WTC11 (cell line): ENCODE results near the gene CORO2B. TPM values are rescaled to one million over a fixed set of nuclear protein-coding genes. Genes with fewer than 3 reads are reported as not detected.
A peak's percentile ranks its signal among the peaks of the same experiment; 100 is the strongest.

Experiments
- ATF1 ChIP-seq: sonication (generic); formaldehyde crosslinking; IDR thresholded peaks from 2 replicates; pipeline ENCODE4 v1.8.1; 2023; ENCODE audit warnings: mild to moderate bottlenecking, moderate library complexity, missing genetic modification reagents
- ATF2 ChIP-seq: sonication (generic); formaldehyde crosslinking; IDR thresholded peaks from 2 replicates; pipeline ENCODE4 v1.8.1; 2022; ENCODE audit warnings: low read depth, missing genetic modification reagents, borderline replicate concordance
- CBFB ChIP-seq: sonication (generic); formaldehyde crosslinking; IDR thresholded peaks from 2 replicates; pipeline ENCODE4 v1.8.1; 2022; ENCODE audit warnings: mild to moderate bottlenecking, low read depth, missing genetic modification reagents
- CREB1 ChIP-seq: sonication (generic); formaldehyde crosslinking; IDR thresholded peaks from 2 replicates; pipeline ENCODE4 v1.8.0; 2023; ENCODE audit warnings: mild to moderate bottlenecking, missing genetic modification reagents
- CREM ChIP-seq: sonication (generic); formaldehyde crosslinking; IDR thresholded peaks from 2 replicates; pipeline ENCODE4 v1.8.1; 2022; ENCODE audit warnings: mild to moderate bottlenecking, missing genetic modification reagents, moderate library complexity
- E2F1 ChIP-seq: sonication (generic); formaldehyde crosslinking; IDR thresholded peaks from 2 replicates; pipeline ENCODE4 v1.8.0; 2022; ENCODE audit warnings: mild to moderate bottlenecking, missing genetic modification reagents
- E2F4 ChIP-seq: sonication (generic); formaldehyde crosslinking; IDR thresholded peaks from 2 replicates; pipeline ENCODE4 v1.8.1; 2022; ENCODE audit warnings: low read depth, mild to moderate bottlenecking, moderate library complexity, missing genetic modification reagents, borderline replicate concordance
- ELF4 ChIP-seq: sonication (generic); formaldehyde crosslinking; IDR thresholded peaks from 2 replicates; pipeline ENCODE4 v1.8.1; 2022; ENCODE audit warnings: low read depth, mild to moderate bottlenecking, moderate library complexity, missing genetic modification reagents
- FOXJ3 ChIP-seq: sonication (generic); formaldehyde crosslinking; IDR thresholded peaks from 2 replicates; pipeline ENCODE4 v1.9.0; 2021; ENCODE audit warnings: missing genetic modification reagents, mild to moderate bottlenecking, borderline replicate concordance
- FOXP1 ChIP-seq: sonication (generic); formaldehyde crosslinking; IDR thresholded peaks from 2 replicates; pipeline ENCODE4 v1.8.0; 2022; ENCODE audit warnings: missing genetic modification reagents, mild to moderate bottlenecking, moderate library complexity, borderline replicate concordance
- GRHL2 ChIP-seq: fragments of 250-450 bp; sonication (Bioruptor Pico); IDR thresholded peaks from 2 replicates; pipeline ENCODE4 v1.8.0; 2022; ENCODE audit warnings: mild to moderate bottlenecking, moderate library complexity; ENCODE audit not compliant: insufficient replicate concordance, severe bottlenecking
- GTF2I ChIP-seq: fragments of 250-450 bp; sonication (Bioruptor Pico); conservative IDR thresholded peaks from 2 replicates; pipeline ENCODE4 v1.4.0; 2021; ENCODE audit warnings: mild to moderate bottlenecking
- HMGA2 ChIP-seq: fragments of 250-450 bp; sonication (Bioruptor Pico); IDR thresholded peaks from 2 replicates; pipeline ENCODE4 v1.4.0; 2021; ENCODE audit warnings: mild to moderate bottlenecking, moderate library complexity
- IRF1 ChIP-seq: sonication (generic); formaldehyde crosslinking; IDR thresholded peaks from 2 replicates; pipeline ENCODE4 v1.8.0; 2023; ENCODE audit warnings: missing genetic modification reagents
- MLX ChIP-seq: sonication (generic); formaldehyde crosslinking; IDR thresholded peaks from 2 replicates; pipeline ENCODE4 v1.8.1; 2023; ENCODE audit warnings: mild to moderate bottlenecking, missing genetic modification reagents, moderate library complexity
- MXD4 ChIP-seq: fragments of 250-450 bp; sonication (Bioruptor Pico); IDR thresholded peaks from 2 replicates; pipeline ENCODE4 v1.8.0; 2021; ENCODE audit warnings: mild to moderate bottlenecking, moderate library complexity, borderline replicate concordance
- MYBL2 ChIP-seq: sonication (generic); formaldehyde crosslinking; IDR thresholded peaks from 2 replicates; pipeline ENCODE4 v1.8.1; 2023; ENCODE audit warnings: mild to moderate bottlenecking, moderate library complexity, missing genetic modification reagents
- NFATC4 ChIP-seq: fragments of 250-450 bp; sonication (Bioruptor Pico); IDR thresholded peaks from 2 replicates; pipeline ENCODE4 v1.9.0; 2021; ENCODE audit warnings: mild to moderate bottlenecking
- NFE2L1 ChIP-seq: sonication (generic); formaldehyde crosslinking; IDR thresholded peaks from 2 replicates; pipeline ENCODE4 v1.8.1; 2023; ENCODE audit warnings: missing genetic modification reagents
- NR2C2 ChIP-seq: sonication (generic); formaldehyde crosslinking; IDR thresholded peaks from 2 replicates; pipeline ENCODE4 v1.8.0; 2022; ENCODE audit warnings: mild to moderate bottlenecking, missing genetic modification reagents
- NR3C1 ChIP-seq: sonication (generic); formaldehyde crosslinking; conservative IDR thresholded peaks from 2 replicates; pipeline ENCODE4 v1.8.1; 2023; ENCODE audit warnings: low read depth, mild to moderate bottlenecking, missing genetic modification reagents
- SOX15 ChIP-seq: fragments of 250-450 bp; sonication (Bioruptor Pico); IDR thresholded peaks from 2 replicates; pipeline ENCODE4 v1.9.0; 2021; ENCODE audit warnings: mild to moderate bottlenecking
- TEAD4 ChIP-seq: sonication (generic); formaldehyde crosslinking; IDR thresholded peaks from 2 replicates; pipeline ENCODE4 v1.8.0; 2022; ENCODE audit warnings: mild to moderate bottlenecking, missing genetic modification reagents
- ZBTB21 ChIP-seq: sonication (generic); formaldehyde crosslinking; IDR thresholded peaks from 2 replicates; pipeline ENCODE4 v1.8.1; 2023; ENCODE audit warnings: mild to moderate bottlenecking, missing genetic modification reagents, borderline replicate concordance
- ZNF121 ChIP-seq: sonication (generic); formaldehyde crosslinking; IDR thresholded peaks from 2 replicates; pipeline ENCODE4 v1.8.0; 2023; ENCODE audit warnings: missing genetic modification reagents
- ZNF138 ChIP-seq: sonication (generic); formaldehyde crosslinking; conservative IDR thresholded peaks from 2 replicates; pipeline ENCODE4 v1.8.1; 2022; ENCODE audit warnings: mild to moderate bottlenecking, moderate library complexity, missing genetic modification reagents
- ZNF219 ChIP-seq: sonication (generic); formaldehyde crosslinking; IDR thresholded peaks from 2 replicates; pipeline ENCODE4 v1.8.0; 2023; ENCODE audit warnings: missing genetic modification reagents, mild to moderate bottlenecking, borderline replicate concordance
- ZNF512 ChIP-seq: sonication (generic); formaldehyde crosslinking; IDR thresholded peaks from 2 replicates; pipeline ENCODE4 v1.8.1; 2022; ENCODE audit warnings: missing genetic modification reagents, borderline replicate concordance
- ZNF671 ChIP-seq: fragments of 250-450 bp; sonication (Bioruptor Pico); IDR thresholded peaks from 2 replicates; pipeline ENCODE4 v1.8.0; 2021; ENCODE audit warnings: mild to moderate bottlenecking
- total RNA-seq: library from RNA; stranded (reverse); gene quantifications from 3 replicates; pipeline ENCODE4 v1.2.3, GENCODE V29; 2021
- TF ChIP-seq, protein P1 (sequence below): sonication (generic); formaldehyde crosslinking; IDR thresholded peaks from 2 replicates; pipeline ENCODE4 v1.8.0; 2022; ENCODE audit warnings: mild to moderate bottlenecking, missing genetic modification reagents

Gene CORO2B
- total RNA-seq, 1 experiment from 2014 or later = 4.9 TPM

GRCh38 chr15:68559345-68560310 lies 19.2 kb upstream of the CORO2B start (continued):
- TF ChIP-seq ZNF138 (CRISPR knock-in tag) = 0 out of 2 replicates have a peak, but pooled peaks have one; percentile 40
- TF ChIP-seq CBFB (CRISPR knock-in tag) = no peak
- peak; percentile 90 for TF ChIP-seq FOXP1 (CRISPR knock-in tag)
- 0 out of 2 replicates have a peak, but pooled peaks have one; percentile 48 for TF ChIP-seq CREM (CRISPR knock-in tag)
- no peak for TF ChIP-seq E2F4 (CRISPR knock-in tag)
- TF ChIP-seq ZNF671 (CRISPR knock-in tag) = no peak
- no peak for TF ChIP-seq ZNF219 (CRISPR knock-in tag)
- no peak for TF ChIP-seq HMGA2 (CRISPR knock-in tag)
- TF ChIP-seq ZNF512 (CRISPR knock-in tag) = no peak
- TF ChIP-seq MLX (CRISPR knock-in tag) = no peak
- no peak for TF ChIP-seq ELF4 (CRISPR knock-in tag)
- TF ChIP-seq TEAD4 = no peak
- TF ChIP-seq MXD4 (CRISPR knock-in tag) = no peak
- TF ChIP-seq ZBTB21 (CRISPR knock-in tag) = 0 out of 2 replicates have a peak, but pooled peaks have one; percentile 72
- no peak for TF ChIP-seq IRF1
- TF ChIP-seq ZNF121 (CRISPR knock-in tag) = no peak
- no peak for TF ChIP-seq GTF2I
- peak; percentile 66; the same call in 1 of the 2 replicates for TF ChIP-seq CREB1 (CRISPR knock-in tag)
- TF ChIP-seq FOXJ3 = no peak
- no peak for TF ChIP-seq NFATC4 (CRISPR knock-in tag)
- TF ChIP-seq E2F1 (CRISPR knock-in tag) = 0 out of 2 replicates have a peak, but pooled peaks have one; percentile 54
- no peak for TF ChIP-seq GRHL2
- no peak; the same call in 1 of the 2 replicates for TF ChIP-seq NR3C1 (CRISPR knock-in tag)
- TF ChIP-seq MYBL2 (CRISPR knock-in tag) = peak; percentile 45; the same call in 1 of the 2 replicates
- no peak for TF ChIP-seq ATF2 (CRISPR knock-in tag)
- TF ChIP-seq NR2C2 = no peak
- TF ChIP-seq NFE2L1 (CRISPR knock-in tag) = peak; percentile 30; the same call in 1 of the 2 replicates
- no peak for TF ChIP-seq ATF1 (CRISPR knock-in tag)
- TF ChIP-seq, protein P1, sequence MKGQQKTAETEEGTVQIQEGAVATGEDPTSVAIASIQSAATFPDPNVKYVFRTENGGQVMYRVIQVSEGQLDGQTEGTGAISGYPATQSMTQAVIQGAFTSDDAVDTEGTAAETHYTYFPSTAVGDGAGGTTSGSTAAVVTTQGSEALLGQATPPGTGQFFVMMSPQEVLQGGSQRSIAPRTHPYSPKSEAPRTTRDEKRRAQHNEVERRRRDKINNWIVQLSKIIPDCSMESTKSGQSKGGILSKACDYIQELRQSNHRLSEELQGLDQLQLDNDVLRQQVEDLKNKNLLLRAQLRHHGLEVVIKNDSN = peak; percentile 70; the same call in 1 of the 2 replicates
- no peak for TF ChIP-seq SOX15
